ENCODE measurements around the gene PTPDC1.
A peak's percentile ranks its signal among the peaks of the same experiment; 100 is the strongest.

PTPDC1 gene

DNA sequence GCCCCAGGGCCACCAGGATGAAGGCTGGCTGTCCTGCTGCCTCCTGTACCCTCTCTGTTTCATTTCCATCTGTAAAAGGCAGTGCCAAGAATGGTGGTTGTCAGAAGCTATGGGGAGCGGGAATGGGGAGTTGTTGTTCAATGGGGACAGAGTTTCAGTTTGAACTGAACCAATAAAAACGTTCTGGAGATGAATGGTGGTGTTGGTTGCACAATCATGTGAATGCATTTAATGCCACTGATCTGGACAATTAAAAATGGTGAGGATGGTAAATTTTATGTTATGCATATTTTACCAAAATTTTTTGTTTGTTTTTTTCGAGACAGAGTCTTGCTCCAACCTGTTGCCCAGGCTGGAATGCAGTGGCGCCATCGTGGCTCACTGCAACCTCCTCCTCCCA lies 58.1 kb downstream of the PTPDC1 start:
- no peak for DNase-seq

DNA sequence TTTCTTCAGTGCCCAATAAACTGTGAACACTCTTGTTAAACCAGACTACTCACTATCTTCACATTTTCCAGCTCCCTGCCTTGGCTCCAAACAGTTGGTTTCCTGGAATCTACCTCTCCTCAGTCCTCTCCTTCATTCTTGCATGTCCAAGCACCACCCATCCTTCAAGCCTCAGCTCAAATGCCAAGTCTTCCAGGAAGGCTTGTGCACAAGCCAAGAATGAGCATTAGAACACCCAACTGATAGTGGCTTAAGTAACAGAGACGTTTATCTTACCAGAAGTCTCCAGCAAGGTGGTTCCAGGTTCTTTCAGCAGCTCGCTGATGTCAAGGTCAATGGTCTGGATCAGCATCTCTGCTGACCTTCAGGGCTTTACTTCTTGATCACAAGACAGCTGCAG lies 60.1 kb downstream of the PTPDC1 start:
- no peak for DNase-seq

GRCh38 chr9:94145640-94146039 lies 61.4 kb downstream of the PTPDC1 start:
- no peak for DNase-seq

GRCh38 chr9:94147776-94148175 lies 63.5 kb downstream of the PTPDC1 start:
- DNase-seq: no peak

DNA sequence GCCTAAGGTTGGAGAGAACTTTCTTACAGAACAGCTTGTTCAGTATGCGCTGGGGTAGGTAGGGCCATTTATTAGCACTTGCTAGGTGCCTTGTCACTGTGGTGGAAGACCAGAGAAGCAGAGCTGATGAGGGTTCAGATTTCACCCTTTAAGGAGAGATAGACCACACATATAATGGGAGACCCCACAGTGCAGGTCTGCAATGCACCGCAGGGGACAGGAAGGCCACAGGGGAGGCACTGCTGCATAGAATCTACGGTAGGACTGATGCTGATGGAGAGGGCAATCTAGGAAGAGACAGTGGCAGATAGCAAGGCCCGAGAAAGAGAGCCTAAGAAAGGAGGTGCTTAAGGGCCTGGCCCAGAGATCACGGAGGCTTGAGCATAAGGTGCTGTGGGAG lies 64.2 kb downstream of the PTPDC1 start:
- no peak for DNase-seq

DNA sequence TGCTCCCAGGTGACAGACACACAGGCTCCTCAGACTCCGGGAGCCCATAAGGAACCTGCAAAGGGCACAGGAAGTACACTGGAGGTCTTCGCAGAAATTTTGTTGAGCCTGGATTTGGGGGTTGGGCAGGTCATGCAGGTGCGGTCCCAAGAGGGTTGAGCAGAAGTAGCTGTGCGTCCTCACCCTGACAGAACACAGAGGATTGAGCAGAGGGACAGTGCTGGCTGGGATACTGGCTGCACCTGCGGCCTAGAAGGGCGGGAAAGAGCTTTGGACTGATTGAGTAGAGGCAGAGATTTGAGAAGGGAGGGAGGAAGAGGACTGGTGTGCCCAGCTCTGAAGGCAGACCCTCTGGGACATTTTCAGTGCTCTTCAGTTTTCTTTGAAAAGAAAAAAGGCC lies 65.4 kb downstream of the PTPDC1 start:
- no peak for DNase-seq

- no peak for DNase-seq
Observed at GRCh38 chr9:94150279-94150828, 66.1 kb downstream of the PTPDC1 start.

DNA sequence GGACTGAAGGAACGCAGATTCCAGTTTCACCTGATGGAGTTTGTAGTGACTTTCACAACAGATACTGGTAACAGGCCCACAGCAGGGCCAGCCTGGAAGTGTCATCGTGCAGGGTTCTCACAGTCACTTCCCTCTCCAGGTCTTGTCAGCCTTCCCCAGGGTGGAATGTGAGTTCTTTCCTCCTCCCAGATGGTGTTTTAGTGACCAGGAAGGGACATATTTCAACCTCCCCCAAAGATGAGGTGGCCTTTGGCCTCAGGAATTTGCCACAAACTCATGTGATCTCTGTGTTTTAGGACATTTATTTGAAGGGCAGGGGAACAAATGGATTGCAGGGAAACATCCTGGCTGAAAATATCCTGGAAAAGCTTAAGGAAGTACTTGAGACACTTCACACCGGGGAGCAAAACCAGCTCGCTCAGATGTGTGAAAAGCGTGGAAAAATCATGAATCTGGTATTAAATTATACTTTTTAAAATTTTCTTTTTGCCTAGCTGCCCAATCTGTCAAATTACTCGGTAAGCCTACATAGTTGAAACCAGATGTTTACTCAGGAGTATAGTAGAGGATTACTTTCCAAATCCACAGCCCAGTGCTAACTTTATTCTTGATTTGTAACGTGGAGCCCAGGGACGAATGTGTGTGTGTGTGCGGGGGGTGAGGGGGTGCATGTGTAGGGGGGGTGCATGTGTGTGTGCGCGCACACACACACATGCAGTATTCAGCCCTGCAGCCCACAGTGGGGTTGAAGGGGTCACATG lies 66.8 kb downstream of the PTPDC1 start:
- DNase-seq: no peak

DNA sequence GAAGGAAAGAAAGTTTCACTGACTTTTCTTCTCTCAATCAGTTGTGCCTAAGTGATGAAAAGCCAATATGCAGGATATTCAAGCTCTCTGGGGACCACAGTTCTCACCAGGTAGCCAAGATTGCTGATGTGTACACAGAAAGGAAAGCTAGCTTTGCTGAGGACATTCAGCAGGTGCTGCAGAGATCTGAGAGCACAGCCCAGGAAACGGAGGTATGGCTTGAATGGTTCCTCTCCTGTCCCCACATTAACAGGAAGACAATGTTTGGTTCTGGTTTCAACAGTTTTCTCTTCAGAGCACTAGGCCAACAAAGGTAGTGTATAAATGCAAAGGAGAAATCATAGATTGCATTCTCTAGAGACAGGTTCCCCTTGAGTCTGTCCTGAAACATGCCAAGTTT lies 69.6 kb downstream of the PTPDC1 start:
- no peak for DNase-seq

DNA sequence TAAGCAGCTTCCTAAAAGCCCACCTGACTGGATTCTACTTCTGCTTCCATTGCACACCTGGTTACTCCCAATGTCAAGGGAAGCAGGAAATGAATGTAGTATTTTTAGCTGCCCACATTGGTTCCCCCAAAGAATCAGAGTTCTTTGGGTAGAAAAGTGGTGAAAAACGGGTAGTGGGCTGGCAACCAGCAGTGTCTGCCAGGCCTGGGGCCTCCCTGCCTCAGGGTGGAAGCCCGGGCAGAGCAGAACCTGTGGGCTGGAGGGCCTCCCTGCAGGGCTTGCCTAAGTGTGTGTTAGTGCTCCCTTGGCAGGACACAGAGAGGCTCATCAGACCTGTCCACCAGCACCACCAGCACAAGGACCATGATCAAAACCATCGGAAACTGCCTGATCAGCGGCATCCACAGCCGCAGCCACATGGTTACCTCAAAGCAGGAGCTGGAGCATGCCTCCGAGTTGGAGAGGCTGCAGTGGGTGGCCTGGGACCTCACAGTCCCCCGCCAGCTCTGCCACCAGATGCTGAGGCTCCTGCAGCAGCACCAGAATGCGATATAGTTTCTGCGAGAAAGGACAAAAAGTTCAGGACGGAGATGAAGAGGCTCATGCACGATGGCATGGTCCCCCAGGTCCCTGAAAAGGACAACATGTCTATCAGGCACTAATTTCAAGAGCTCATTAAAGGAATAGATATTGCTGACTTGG lies 72.2 kb downstream of the PTPDC1 start:
- no peak for DNase-seq

- DNase-seq: peak; percentile 61
Observed at GRCh38 chr9:94157050-94157801, 73.0 kb downstream of the PTPDC1 start.

Measured in NCI-H510A (cell line).